IPS-20b (cell line): Measurements from ENCODE around the gene IFRD2.

Experiments used
- H3K27ac ChIP-seq: one replicate; pipeline ENCODE4 v1.5.1; 2013; ENCODE audit warnings: low read length
- H3K27me3 ChIP-seq: 2 replicates; pipeline ENCODE4 v1.6.1; 2013; ENCODE audit warnings: mild to moderate bottlenecking, low read length, inconsistent platforms; ENCODE audit not compliant: insufficient read depth
- H3K36me3 ChIP-seq: 2 replicates; pipeline ENCODE4 v1.6.1; 2013; ENCODE audit warnings: low read depth, mild to moderate bottlenecking, inconsistent platforms, low read length, moderate library complexity; ENCODE audit not compliant: insufficient read depth
- H3K4me1 ChIP-seq: 2 replicates; pipeline ENCODE4 v1.6.1; 2013; ENCODE audit warnings: mild to moderate bottlenecking, control low read depth, inconsistent platforms, low read length, moderate library complexity; ENCODE audit not compliant: insufficient read depth
- H3K4me3 ChIP-seq: 2 replicates; pipeline ENCODE4 v1.5.1; 2013; ENCODE audit warnings: mild to moderate bottlenecking, low read length, inconsistent platforms
- H3K9ac ChIP-seq: 2 replicates; pipeline ENCODE4 v1.6.1; 2013; ENCODE audit warnings: low read depth, mild to moderate bottlenecking, inconsistent platforms, low read length, moderate library complexity
- H3K9me3 ChIP-seq: 2 replicates; pipeline ENCODE4 v1.6.1; 2013; ENCODE audit warnings: mild to moderate bottlenecking, low read depth, low read length, inconsistent platforms; ENCODE audit not compliant: insufficient read depth

IFRD2 gene

GRCh38 chr3:50260942-50261441 is 31.2 kb downstream of the IFRD2 start:
- H3K4me1 ChIP-seq: peaks cover 24% of the 10 kb centered on the region
- no peaks in the 10 kb centered on the region for H3K27me3 ChIP-seq
- peak overlapping the region; percentile 83; the same call in 1 of the 2 replicates for H3K9ac ChIP-seq
- H3K9me3 ChIP-seq: no peaks in the 10 kb centered on the region
- peaks cover 27% of the 10 kb centered on the region for H3K36me3 ChIP-seq
- H3K4me3 ChIP-seq: peak overlapping the region; percentile 56; the same call in 1 of the 2 replicates
- H3K27ac ChIP-seq: peak overlapping the region; percentile 40

GRCh38 chr3:50260027-50260941 is 31.9 kb downstream of the IFRD2 start:
- H3K4me1 ChIP-seq: peaks cover 22% of the 10 kb centered on the region
- peak overlapping the region; percentile 40 for H3K27ac ChIP-seq
- H3K27me3 ChIP-seq: no peaks in the 10 kb centered on the region
- peak overlapping the region; percentile 56; the same call in 1 of the 2 replicates for H3K4me3 ChIP-seq
- peaks cover 30% of the 10 kb centered on the region for H3K36me3 ChIP-seq
- peak overlapping the region; percentile 83 for H3K9ac ChIP-seq
- H3K9me3 ChIP-seq: no peaks in the 10 kb centered on the region

GRCh38 chr3:50259432-50260026 is 32.7 kb downstream of the IFRD2 start:
- peaks cover 21% of the 10 kb centered on the region for H3K4me1 ChIP-seq
- H3K27ac ChIP-seq: no peak overlapping the region
- H3K9me3 ChIP-seq: no peaks in the 10 kb centered on the region
- H3K4me3 ChIP-seq: no peak overlapping the region
- peak overlapping the region; percentile 46; the same call in 1 of the 2 replicates for H3K9ac ChIP-seq
- H3K27me3 ChIP-seq: no peaks in the 10 kb centered on the region
- peaks cover 32% of the 10 kb centered on the region for H3K36me3 ChIP-seq

- Histone ChIP-seq H3K36me3 (peaks cover 37% of the 10 kb centered on the region), H3K9me3 (no peaks in the 10 kb centered on the region), H3K4me3 (no peak overlapping the region), H3K27me3 (no peaks in the 10 kb centered on the region), H3K27ac (no peak overlapping the region), H3K9ac (no peak overlapping the region), H3K4me1 (peaks cover 19% of the 10 kb centered on the region)
Measured at GRCh38 chr3:50258979-50259378, 33.2 kb downstream of the IFRD2 start.

- peak overlapping the region; percentile 21; the same call in 1 of the 2 replicates for H3K9ac ChIP-seq
- H3K4me1 ChIP-seq: peaks cover 19% of the 10 kb centered on the region
- H3K4me3 ChIP-seq: no peak overlapping the region
- H3K27ac ChIP-seq: no peak overlapping the region
- H3K9me3 ChIP-seq: no peaks in the 10 kb centered on the region
- H3K36me3 ChIP-seq: peaks cover 43% of the 10 kb centered on the region
- H3K27me3 ChIP-seq: no peaks in the 10 kb centered on the region
Measured at GRCh38 chr3:50258029-50258680, 34.1 kb downstream of the IFRD2 start.

GRCh38 chr3:50256978-50257890 is 35.0 kb downstream of the IFRD2 start:
- H3K27ac ChIP-seq: no peak overlapping the region
- H3K27me3 ChIP-seq: no peaks in the 10 kb centered on the region
- H3K36me3 ChIP-seq: peaks cover 52% of the 10 kb centered on the region
- H3K4me1 ChIP-seq: peaks cover 19% of the 10 kb centered on the region
- no peak overlapping the region for H3K9ac ChIP-seq
- H3K9me3 ChIP-seq: no peaks in the 10 kb centered on the region
- no peak overlapping the region for H3K4me3 ChIP-seq

GRCh38 chr3:50255251-50255615 is 37.0 kb downstream of the IFRD2 start:
- Histone ChIP-seq H3K4me3 (no peak overlapping the region), H3K36me3 (peaks cover 57% of the 10 kb centered on the region), H3K4me1 (peaks cover 6% of the 10 kb centered on the region), H3K9ac (no peak overlapping the region), H3K27me3 (no peaks in the 10 kb centered on the region), H3K9me3 (no peaks in the 10 kb centered on the region), H3K27ac (no peak overlapping the region)

GRCh38 chr3:50254577-50255250 is 37.5 kb downstream of the IFRD2 start:
- H3K9me3 ChIP-seq: no peaks in the 10 kb centered on the region
- no peaks in the 10 kb centered on the region for H3K27me3 ChIP-seq
- H3K27ac ChIP-seq: no peak overlapping the region
- H3K4me3 ChIP-seq: no peak overlapping the region
- peaks cover 57% of the 10 kb centered on the region for H3K36me3 ChIP-seq
- H3K9ac ChIP-seq: no peak overlapping the region
- H3K4me1 ChIP-seq: peaks cover 6% of the 10 kb centered on the region

GRCh38 chr3:50251220-50251619 is 41.0 kb downstream of the IFRD2 start:
- Histone ChIP-seq H3K27me3 (no peaks in the 10 kb centered on the region), H3K36me3 (peaks cover 36% of the 10 kb centered on the region), H3K9me3 (no peaks in the 10 kb centered on the region), H3K4me1 (peaks cover 16% of the 10 kb centered on the region), H3K9ac (no peak overlapping the region), H3K27ac (no peak overlapping the region), H3K4me3 (no peak overlapping the region)

- Histone ChIP-seq H3K4me1 (peaks cover 20% of the 10 kb centered on the region), H3K4me3 (no peak overlapping the region), H3K27ac (no peak overlapping the region), H3K36me3 (peaks cover 33% of the 10 kb centered on the region), H3K9ac (no peak overlapping the region), H3K27me3 (no peaks in the 10 kb centered on the region), H3K9me3 (no peaks in the 10 kb centered on the region)
Measured at GRCh38 chr3:50250514-50250913, 41.7 kb downstream of the IFRD2 start.
